Large intestine (tissue), 3 donors: ENCODE measurements around the gene ITGA11. TPM values are rescaled to one million over a fixed set of nuclear protein-coding genes. Genes with fewer than 3 reads are reported as not detected.

Experiments
- DNase-seq, 2 donors: peaks; one replicate each; pipeline versions ENCODE4 v3.0.0 to v3.0.0-alpha.2; 2013
- H3K27ac ChIP-seq: one replicate; pipeline ENCODE4 v1.5.1; 2013; ENCODE audit warnings: low read length
- H3K27me3 ChIP-seq: 2 replicates; pipeline ENCODE4 v1.6.1; 2013; ENCODE audit warnings: low read length; ENCODE audit not compliant: control insufficient read depth, insufficient read depth
- H3K36me3 ChIP-seq: 2 replicates; pipeline ENCODE4 v1.6.1; 2013; ENCODE audit warnings: low read length; ENCODE audit not compliant: control insufficient read depth, insufficient read depth
- H3K4me1 ChIP-seq: one replicate; pipeline ENCODE4 v1.6.1; 2013; ENCODE audit warnings: low read length; ENCODE audit not compliant: control insufficient read depth, insufficient read depth
- H3K4me3 ChIP-seq: one replicate; pipeline ENCODE4 v1.5.1; 2013; ENCODE audit warnings: low read length
- H3K9me3 ChIP-seq: one replicate; pipeline ENCODE4 v1.6.1; 2013; ENCODE audit warnings: mild to moderate bottlenecking, low read depth, low read length, moderate library complexity; ENCODE audit not compliant: control insufficient read depth
- whole genome bisulfite sequencing: methylation state at CpG from one replicate; pipeline ENCODE4 v1.1.5; 2013; ENCODE audit warnings: low lambda C conversion rate; ENCODE audit not compliant: insufficient coverage; 5-methylcytosine and 5-hydroxymethylcytosine counted together
- polyA plus RNA-seq: library from polyadenylated mRNA; unstranded; fragments of 120-200 nt; gene quantifications from one replicate; pipeline ENCODE4 v1.2.1, GENCODE V29; 2013

Gene ITGA11
- polyA plus RNA-seq, 1 donor: 1.8 TPM

GRCh38 chr15:68447209-68447608 is 15.2 kb upstream of the ITGA11 start:
- WGBS: no CpG with 5 or more reads among the region's 3 CpGs
- Histone ChIP-seq H3K27me3 (no peaks in the 10 kb centered on the region), H3K27ac (no peak overlapping the region), H3K4me3 (no peak overlapping the region), H3K9me3 (no peaks in the 10 kb centered on the region), H3K4me1 (no peaks in the 10 kb centered on the region), H3K36me3 (no peaks in the 10 kb centered on the region)
- peak in 1 of 2 donors; percentile 64 for DNase-seq

GRCh38 chr15:68445351-68445750 is 13.4 kb upstream of the ITGA11 start:
- H3K27me3 ChIP-seq: no peaks in the 10 kb centered on the region
- no peak overlapping the region for H3K4me3 ChIP-seq
- H3K36me3 ChIP-seq: no peaks in the 10 kb centered on the region
- H3K27ac ChIP-seq: no peak overlapping the region
- H3K9me3 ChIP-seq: no peaks in the 10 kb centered on the region
- DNase-seq: no peak
- no peaks in the 10 kb centered on the region for H3K4me1 ChIP-seq
- WGBS: 75% methylated on average over 2 of the region's 2 CpGs

GRCh38 chr15:68444336-68444735 is 12.4 kb upstream of the ITGA11 start:
- no peak overlapping the region for H3K4me3 ChIP-seq
- no peaks in the 10 kb centered on the region for H3K27me3 ChIP-seq
- no peaks in the 10 kb centered on the region for H3K36me3 ChIP-seq
- H3K9me3 ChIP-seq: no peaks in the 10 kb centered on the region
- H3K4me1 ChIP-seq: no peaks in the 10 kb centered on the region
- DNase-seq: no peak
- no peak overlapping the region for H3K27ac ChIP-seq

GRCh38 chr15:68442903-68443302 is 10.9 kb upstream of the ITGA11 start:
- Histone ChIP-seq H3K36me3 (no peaks in the 10 kb centered on the region), H3K9me3 (no peaks in the 10 kb centered on the region), H3K27ac (no peak overlapping the region), H3K4me1 (no peaks in the 10 kb centered on the region), H3K27me3 (peaks cover 4% of the 10 kb centered on the region), H3K4me3 (no peak overlapping the region)
- DNase-seq: no peak
- no CpG with 5 or more reads among the region's 2 CpGs for WGBS

GRCh38 chr15:68442041-68442440 is 10.1 kb upstream of the ITGA11 start:
- peaks cover 4% of the 10 kb centered on the region for H3K27me3 ChIP-seq
- no peak overlapping the region for H3K27ac ChIP-seq
- H3K4me1 ChIP-seq: no peaks in the 10 kb centered on the region
- no peaks in the 10 kb centered on the region for H3K36me3 ChIP-seq
- no peak overlapping the region for H3K4me3 ChIP-seq
- H3K9me3 ChIP-seq: no peaks in the 10 kb centered on the region
- no CpG with 5 or more reads among the region's 4 CpGs for WGBS
- DNase-seq: no peak

GRCh38 chr15:68441045-68441743 is 9.2 kb upstream of the ITGA11 start:
- no peak for DNase-seq
- Histone ChIP-seq H3K9me3 (no peaks in the 10 kb centered on the region), H3K4me1 (no peaks in the 10 kb centered on the region), H3K27ac (no peak overlapping the region), H3K36me3 (no peaks in the 10 kb centered on the region), H3K27me3 (peaks cover 4% of the 10 kb centered on the region), H3K4me3 (no peak overlapping the region)
- WGBS: no CpG with 5 or more reads among the region's 3 CpGs

GRCh38 chr15:68440136-68440535 is 8.2 kb upstream of the ITGA11 start:
- Histone ChIP-seq H3K27me3 (peaks cover 4% of the 10 kb centered on the region), H3K4me1 (no peaks in the 10 kb centered on the region), H3K9me3 (no peaks in the 10 kb centered on the region), H3K27ac (no peak overlapping the region), H3K36me3 (no peaks in the 10 kb centered on the region), H3K4me3 (no peak overlapping the region)
- no peak for DNase-seq
- no CpG with 5 or more reads among the region's 1 CpG for WGBS

- no CpG with 5 or more reads among the region's 5 CpGs for whole genome bisulfite sequencing
- no peak overlapping the region for H3K27ac ChIP-seq
- DNase-seq: no peak
- peaks cover 6% of the 10 kb centered on the region for H3K27me3 ChIP-seq
- H3K9me3 ChIP-seq: no peaks in the 10 kb centered on the region
- H3K4me3 ChIP-seq: no peak overlapping the region
- H3K4me1 ChIP-seq: no peaks in the 10 kb centered on the region
- H3K36me3 ChIP-seq: no peaks in the 10 kb centered on the region
Measured at GRCh38 chr15:68439506-68439905, 7.5 kb upstream of the ITGA11 start.

GRCh38 chr15:68436680-68437079 is 4.7 kb upstream of the ITGA11 start:
- H3K4me1 ChIP-seq: peaks cover 5% of the 10 kb centered on the region
- no peaks in the 10 kb centered on the region for H3K9me3 ChIP-seq
- no peak overlapping the region for H3K27ac ChIP-seq
- DNase-seq: no peak
- WGBS: no CpG with 5 or more reads among the region's 1 CpG
- H3K36me3 ChIP-seq: no peaks in the 10 kb centered on the region
- H3K4me3 ChIP-seq: no peak overlapping the region
- peaks cover 31% of the 10 kb centered on the region for H3K27me3 ChIP-seq

- Histone ChIP-seq H3K4me3 (no peak overlapping the region), H3K27ac (no peak overlapping the region), H3K4me1 (peaks cover 11% of the 10 kb centered on the region), H3K9me3 (peaks cover 5% of the 10 kb centered on the region), H3K36me3 (no peaks in the 10 kb centered on the region), H3K27me3 (peaks cover 38% of the 10 kb centered on the region)
- no CpG with 5 or more reads among the region's 3 CpGs for WGBS
- DNase-seq: no peak
Measured at GRCh38 chr15:68435966-68436365, 4.0 kb upstream of the ITGA11 start.

GRCh38 chr15:68434021-68434420 is 2.1 kb upstream of the ITGA11 start:
- Histone ChIP-seq H3K27me3 (peaks cover 51% of the 10 kb centered on the region), H3K9me3 (peaks cover 5% of the 10 kb centered on the region), H3K4me3 (no peak overlapping the region), H3K27ac (no peak overlapping the region), H3K36me3 (no peaks in the 10 kb centered on the region), H3K4me1 (peaks cover 11% of the 10 kb centered on the region)
- no peak for DNase-seq
- no CpG with 5 or more reads among the region's 6 CpGs for WGBS
